Uterus (tissue), 4 donors: ENCODE measurements around the gene MPG. TPM values are rescaled to one million over a fixed set of nuclear protein-coding genes. Genes with fewer than 3 reads are reported as not detected.

Experiments
- DNase-seq, 2 donors: peaks; one replicate each; pipeline ENCODE4 v3.0.0-alpha.2; 2019 to 2020
- H3K27ac ChIP-seq, 2 donors: fragments of 200-600 bp; sonication (generic); 1 replicate in 1 of 2; 2 replicates in 1 of 2; pipeline ENCODE4 v1.5.1; 2016 to 2018
- H3K27me3 ChIP-seq, 2 donors: fragments of 200-600 bp; sonication (generic); one replicate each; pipeline ENCODE4 v1.5.1; 2018 to 2019; ENCODE audit warnings: control low read depth in 1 of 2
- H3K36me3 ChIP-seq, 2 donors: fragments of 200-600 bp; sonication (generic); one replicate each; pipeline ENCODE4 v1.5.1; 2019; ENCODE audit warnings: control low read depth in 1 of 2
- H3K4me1 ChIP-seq, 2 donors: fragments of 200-600 bp; sonication (generic); one replicate each; pipeline ENCODE4 v1.5.1; 2018 to 2019; ENCODE audit warnings: control low read depth in 1 of 2
- H3K4me3 ChIP-seq, 2 donors: fragments of 200-600 bp; sonication (generic); 1 replicate in 1 of 2; 2 replicates in 1 of 2; pipeline ENCODE4 v1.5.1; 2018 to 2019; ENCODE audit warnings: mild to moderate bottlenecking in 1 of 2
- H3K9me3 ChIP-seq, 2 donors: fragments of 200-600 bp; sonication (generic); one replicate each; pipeline ENCODE4 v1.5.1; 2019; ENCODE audit warnings: control low read depth in 1 of 2
- POLR2A ChIP-seq, 2 donors: fragments of 450-650 bp; IDR thresholded peaks; one replicate each; pipeline ENCODE4 v1.6.1; 2016; ENCODE audit warnings: antibody characterized with exemption in 2 of 2, mild to moderate bottlenecking in 1 of 2, moderate library complexity in 1 of 2
- intact Hi-C: fragments of 100-400 bp; cut with DNase I; formaldehyde crosslinking; loops from one replicate; pipeline ENCODE4 v1.15.1; 2023; ENCODE audit warnings: low total_unique reads
- total RNA-seq, 4 donors: library from RNA; depleted of rRNA in 3 of 4; stranded (reverse); fragments of >200 nt in 3 of 4; gene quantifications; one replicate each; pipeline versions ENCODE4 v1.1.0 to v1.2.4, GENCODE V29; 2014 to 2023
- TF ChIP-seq, protein P1 (sequence below), 4 experiments: fragments of 200-600 bp in 2 of 4; fragments of 450-650 bp in 2 of 4; sonication (generic) in 2 of 4; IDR thresholded peaks; one replicate each; pipeline ENCODE4 v1.5.1; 2016 to 2019; ENCODE audit warnings: antibody characterized with exemption in 4 of 4, mild to moderate bottlenecking in 2 of 4, moderate library complexity in 1 of 4
- donor health status: DM: yes; HTN: yes; CAD: no.

The MPG gene
- total RNA-seq, 4 donors from 2014 or later, result 35.7 to 305 (median 63.7) TPM

DNA sequence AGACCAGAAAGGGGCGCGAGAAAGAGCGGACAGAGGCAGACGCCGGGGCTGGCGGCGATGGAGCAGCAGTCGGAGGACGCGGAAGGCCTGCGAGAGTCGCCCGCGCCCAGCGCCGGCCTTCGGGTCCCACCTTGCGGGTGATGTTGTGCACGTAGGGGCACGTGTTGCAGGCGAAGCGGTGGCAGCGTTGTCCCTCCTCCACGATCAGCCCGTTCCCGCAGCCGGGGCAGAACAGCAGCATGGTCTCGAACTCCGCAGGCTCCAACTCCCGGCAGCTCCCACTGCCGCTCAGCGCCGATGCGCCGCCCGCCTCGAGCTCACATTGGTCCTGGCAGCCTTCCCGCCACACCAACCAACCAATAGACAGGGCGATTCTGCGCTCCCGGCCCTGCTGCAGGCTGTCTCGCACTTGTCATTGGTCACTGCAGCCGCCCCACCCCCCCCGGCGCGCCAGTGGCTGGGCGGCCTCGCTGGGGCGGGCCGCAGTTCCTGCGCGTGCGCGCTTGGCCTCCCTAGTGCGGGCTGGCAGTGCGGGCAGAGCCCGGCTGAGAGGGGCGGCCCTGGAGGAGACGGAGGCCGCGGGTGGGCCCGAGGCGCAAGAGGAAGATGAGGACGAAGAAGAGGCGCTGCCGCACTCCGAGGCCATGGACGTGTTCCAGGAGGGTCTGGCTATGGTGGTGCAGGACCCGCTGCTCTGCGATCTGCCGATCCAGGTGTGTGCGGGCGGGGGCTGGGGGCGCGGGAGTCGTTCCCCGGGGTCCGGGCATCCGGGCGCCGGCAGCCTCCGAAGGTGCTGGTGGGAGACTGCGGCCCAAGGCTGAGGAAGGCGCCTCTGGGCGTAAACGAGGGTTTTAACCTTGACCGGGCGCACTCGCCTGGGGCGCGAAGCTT is 24.4 kb upstream of the MPG start, which contains the start of the genes POLR3K and SNRNP25:
Gene POLR3K (minus strand): TSS at position 263 of the 891 bp plus-strand sequence. CDS start 22 bp downstream, at position 241.
Gene SNRNP25 (plus strand): TSS at position 483 of the 891 bp plus-strand sequence. CDS start 189 bp downstream, at position 672.
- Histone ChIP-seq H3K36me3 (no peaks in the 10 kb centered on the region), H3K27ac (peak within 1 kb of the TSS; percentile 60 to 83), H3K4me3 (peak within 1 kb of the TSS; percentile 70 to 75), H3K9me3 (no peaks in the 10 kb centered on the region), H3K4me1 (no peaks in the 10 kb centered on the region), H3K27me3 (no peaks in the 10 kb centered on the region)
- peak; percentile 98 to 99 for DNase-seq
- intact Hi-C loops, result no loop called here
- TF ChIP-seq, protein P1, sequence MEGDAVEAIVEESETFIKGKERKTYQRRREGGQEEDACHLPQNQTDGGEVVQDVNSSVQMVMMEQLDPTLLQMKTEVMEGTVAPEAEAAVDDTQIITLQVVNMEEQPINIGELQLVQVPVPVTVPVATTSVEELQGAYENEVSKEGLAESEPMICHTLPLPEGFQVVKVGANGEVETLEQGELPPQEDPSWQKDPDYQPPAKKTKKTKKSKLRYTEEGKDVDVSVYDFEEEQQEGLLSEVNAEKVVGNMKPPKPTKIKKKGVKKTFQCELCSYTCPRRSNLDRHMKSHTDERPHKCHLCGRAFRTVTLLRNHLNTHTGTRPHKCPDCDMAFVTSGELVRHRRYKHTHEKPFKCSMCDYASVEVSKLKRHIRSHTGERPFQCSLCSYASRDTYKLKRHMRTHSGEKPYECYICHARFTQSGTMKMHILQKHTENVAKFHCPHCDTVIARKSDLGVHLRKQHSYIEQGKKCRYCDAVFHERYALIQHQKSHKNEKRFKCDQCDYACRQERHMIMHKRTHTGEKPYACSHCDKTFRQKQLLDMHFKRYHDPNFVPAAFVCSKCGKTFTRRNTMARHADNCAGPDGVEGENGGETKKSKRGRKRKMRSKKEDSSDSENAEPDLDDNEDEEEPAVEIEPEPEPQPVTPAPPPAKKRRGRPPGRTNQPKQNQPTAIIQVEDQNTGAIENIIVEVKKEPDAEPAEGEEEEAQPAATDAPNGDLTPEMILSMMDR (IDR thresholded peaks at IDR 0.05), result peak in 2 of 4 experiments; percentile 10 to 19
- TF ChIP-seq POLR2A (IDR thresholded peaks at IDR 0.05), result peak; percentile 37 to 73

DNA sequence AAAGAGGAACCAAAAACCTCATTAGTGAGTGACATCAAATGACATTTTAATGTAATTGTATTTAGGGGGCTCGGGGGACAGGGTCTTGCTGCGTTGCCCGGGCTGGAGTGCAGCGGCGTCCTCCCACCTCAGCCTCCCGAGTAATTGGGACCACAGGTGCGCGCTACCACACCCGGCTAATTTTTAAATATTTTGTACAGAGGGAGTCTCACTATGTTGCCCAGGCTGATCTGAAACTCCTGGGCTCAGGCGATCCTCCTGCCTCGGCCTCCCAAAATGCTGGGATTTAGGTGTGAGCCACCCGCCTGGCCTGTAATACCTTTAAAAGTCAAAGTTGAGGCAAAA is 23.8 kb upstream of the MPG start:
- H3K36me3 ChIP-seq, result no peaks in the 10 kb centered on the region
- no peaks in the 10 kb centered on the region for H3K9me3 ChIP-seq
- intact Hi-C loops, result no loop called here
- H3K4me3 ChIP-seq, result peak overlapping the region; percentile 58 to 75
- H3K27me3 ChIP-seq, result no peaks in the 10 kb centered on the region
- DNase-seq, result no peak
- H3K27ac ChIP-seq, result peak overlapping the region; percentile 58 to 83
- H3K4me1 ChIP-seq, result no peaks in the 10 kb centered on the region
- no peak for TF ChIP-seq POLR2A (IDR thresholded peaks at IDR 0.05)
- TF ChIP-seq, protein P1 (IDR thresholded peaks at IDR 0.05), result no peak

DNA sequence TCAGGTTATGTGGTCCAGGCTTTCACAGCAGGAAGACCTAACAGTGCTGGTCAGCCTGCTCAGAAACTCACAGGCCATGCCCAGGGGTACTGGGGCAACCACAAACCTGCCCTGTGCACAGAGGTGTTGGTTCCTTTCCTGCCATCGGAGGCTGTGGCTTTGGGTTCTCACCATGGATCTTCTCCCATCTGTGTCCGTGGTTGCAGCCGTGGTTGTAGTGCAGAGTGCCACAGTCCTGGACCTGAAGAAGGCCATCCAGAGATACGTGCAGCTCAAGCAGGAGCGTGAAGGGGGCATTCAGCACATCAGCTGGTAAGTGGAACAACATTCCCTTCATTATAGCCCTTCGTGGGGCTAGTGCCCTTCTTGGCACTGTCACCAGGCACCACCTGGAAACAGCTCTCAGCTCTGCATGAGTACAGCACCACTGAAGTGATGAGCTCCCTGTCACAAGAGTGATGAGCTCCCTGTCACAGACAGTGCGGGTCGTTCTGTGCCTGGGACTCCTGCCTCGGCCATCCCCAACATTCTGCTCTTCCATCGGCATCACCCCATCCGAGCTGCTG is 22.4 kb upstream of the MPG start:
- no peaks in the 10 kb centered on the region for H3K36me3 ChIP-seq
- H3K27ac ChIP-seq, result no peak overlapping the region
- DNase-seq, result no peak
- H3K27me3 ChIP-seq, result no peaks in the 10 kb centered on the region
- TF ChIP-seq, protein P1 (IDR thresholded peaks at IDR 0.05), result no peak
- TF ChIP-seq POLR2A (IDR thresholded peaks at IDR 0.05), result no peak
- intact Hi-C loops, result no loop called here
- no peak overlapping the region for H3K4me3 ChIP-seq
- no peaks in the 10 kb centered on the region for H3K4me1 ChIP-seq
- H3K9me3 ChIP-seq, result no peaks in the 10 kb centered on the region

DNA sequence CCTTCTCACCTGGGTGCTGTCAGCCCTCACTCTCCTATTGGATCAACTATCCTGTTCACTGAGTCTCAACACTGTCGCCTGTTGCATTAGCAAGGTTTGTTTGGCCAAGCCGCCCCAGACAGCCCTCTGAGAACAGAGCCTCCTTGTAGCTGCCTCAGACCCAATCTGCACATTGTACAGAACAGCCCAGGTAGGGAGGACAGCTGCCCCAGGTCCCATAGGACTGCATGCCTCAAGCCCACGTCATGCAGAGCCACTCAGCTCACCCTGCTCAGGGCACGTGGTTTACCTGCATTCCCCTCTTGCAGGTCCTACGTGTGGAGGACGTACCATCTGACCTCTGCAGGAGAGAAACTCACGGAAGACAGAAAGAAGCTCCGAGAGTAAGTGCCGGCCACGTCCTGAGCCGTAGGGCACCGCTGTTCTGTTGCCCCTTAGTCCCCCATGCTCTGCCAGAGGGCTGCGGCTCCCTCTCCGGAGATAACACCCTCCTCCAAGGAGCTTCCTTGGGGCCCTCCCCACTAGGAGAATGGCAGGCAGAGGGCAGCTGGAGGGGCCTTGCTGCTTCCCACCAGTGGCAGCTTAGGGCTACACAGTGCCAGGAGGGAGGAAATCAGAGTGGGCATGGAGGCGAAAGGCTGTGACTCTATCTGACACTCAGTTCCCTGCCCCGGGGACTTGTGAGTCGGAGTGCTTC is 21.6 kb upstream of the MPG start:
- TF ChIP-seq, protein P1 (IDR thresholded peaks at IDR 0.05), result no peak
- Histone ChIP-seq H3K27ac (no peak overlapping the region), H3K27me3 (no peaks in the 10 kb centered on the region), H3K9me3 (no peaks in the 10 kb centered on the region), H3K4me3 (no peak overlapping the region), H3K4me1 (no peaks in the 10 kb centered on the region), H3K36me3 (no peaks in the 10 kb centered on the region)
- no peak for DNase-seq
- intact Hi-C loops, result no loop called here
